GM21423 (cell line): ENCODE results near the gene COP1.

ENCODE experiments used
- ATAC-seq: cut with Tn5 transposase; IDR thresholded peaks from one replicate; pipeline ENCODE4 v1.9.1; 2021; ENCODE audit warnings: mild to moderate bottlenecking, moderate library complexity; ENCODE audit not compliant: unreplicated experiment

COP1 gene

DNA sequence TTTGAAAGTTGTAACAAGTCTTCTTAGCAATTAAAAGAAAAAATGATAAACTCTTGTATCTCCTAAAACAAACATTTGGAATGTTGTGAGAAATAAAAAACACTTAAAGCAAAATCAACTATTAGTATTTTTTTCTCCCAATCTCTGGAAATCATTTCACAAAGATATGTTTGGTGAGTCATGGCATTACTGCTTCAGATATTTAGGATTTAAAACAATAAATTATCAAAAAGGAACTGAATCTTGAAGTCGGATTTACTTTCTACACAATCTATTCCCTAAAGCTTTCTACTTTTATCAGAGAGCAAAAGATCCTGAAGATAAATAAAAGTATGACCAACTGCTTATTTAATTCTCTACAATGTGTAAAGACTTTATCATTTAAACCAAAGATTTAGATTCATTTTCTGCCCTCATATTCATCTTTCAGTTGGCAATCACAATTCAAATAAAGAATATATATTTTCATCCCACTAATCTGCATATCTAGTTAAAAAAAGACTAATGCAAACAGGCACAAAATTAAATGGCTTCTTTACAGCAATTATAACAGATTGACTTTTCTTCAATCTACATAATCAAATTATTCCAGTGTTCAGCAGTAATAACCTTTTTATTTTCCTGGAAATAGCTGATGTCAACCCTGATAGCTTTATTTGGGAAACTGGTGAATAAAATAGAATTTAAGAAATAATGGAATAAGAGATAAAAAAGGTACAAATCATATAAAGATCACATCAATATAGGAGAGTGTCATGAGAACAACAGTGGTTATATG is 230.0 kb downstream of the COP1 start:
- no peak for ATAC-seq

GRCh38 chr1:175969231-175969630 is 237.9 kb downstream of the COP1 start:
- ATAC-seq: no peak

- no peak for ATAC-seq
Observed at GRCh38 chr1:175968486-175969172, 238.5 kb downstream of the COP1 start.

GRCh38 chr1:175963740-175964139 is 243.3 kb downstream of the COP1 start:
- no peak for ATAC-seq

DNA sequence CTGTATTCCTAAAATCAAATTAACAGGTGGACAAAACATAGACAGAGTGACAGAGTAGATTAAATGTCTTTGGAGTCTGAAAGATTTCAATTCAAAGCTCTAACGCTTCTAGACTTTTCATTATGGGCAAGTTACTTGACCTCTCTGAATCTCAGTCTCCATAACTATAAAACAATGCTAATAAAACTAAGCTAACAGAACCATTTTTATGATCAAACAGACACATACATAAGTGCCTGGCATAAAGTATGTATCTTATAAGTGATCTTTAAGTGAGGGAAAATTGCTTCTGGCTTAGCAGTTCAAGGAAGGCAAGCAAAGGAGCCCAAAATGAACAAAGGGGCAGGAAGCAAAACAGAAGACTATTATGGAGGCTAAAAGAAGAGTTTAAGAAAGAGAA is 246.9 kb downstream of the COP1 start:
- no peak for ATAC-seq

DNA sequence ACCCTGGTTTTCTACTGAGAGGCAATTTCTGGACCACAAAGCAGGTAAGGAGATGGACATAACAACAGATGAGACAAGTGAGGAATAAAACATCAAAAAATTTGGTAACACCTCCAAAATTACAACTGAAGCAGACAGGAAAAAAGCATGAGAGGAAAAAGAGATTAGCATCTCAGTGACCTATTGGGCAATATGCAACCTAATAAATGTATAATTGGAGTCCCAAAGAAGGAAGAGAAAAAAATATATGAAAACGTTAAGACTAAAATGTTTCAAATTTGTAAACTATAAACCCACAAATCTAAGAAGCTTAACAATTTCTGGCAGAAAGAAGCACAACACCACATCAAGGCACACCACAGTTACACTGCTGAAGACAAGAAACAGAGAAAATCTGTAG is 255.5 kb downstream of the COP1 start:
- no peak for ATAC-seq

DNA sequence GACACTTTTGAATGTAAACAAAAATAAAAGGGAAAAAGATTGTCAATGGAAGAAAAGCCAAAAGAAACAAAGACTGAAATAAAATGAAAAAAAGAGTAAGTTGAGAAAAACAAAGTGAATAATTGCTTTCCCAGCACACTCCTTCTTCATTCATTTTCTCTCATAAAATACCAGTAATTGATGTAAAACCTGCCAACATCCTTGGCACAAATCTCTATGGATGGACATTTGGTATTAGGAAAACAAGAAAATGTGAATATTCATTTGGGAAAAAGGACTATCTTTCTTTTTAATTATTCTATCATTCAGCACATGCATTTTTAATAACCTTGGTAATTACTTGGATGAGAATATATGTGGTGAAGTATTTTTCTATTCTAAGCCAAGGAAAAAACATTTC is 259.3 kb downstream of the COP1 start:
- no peak for ATAC-seq

- no peak for ATAC-seq
Observed at GRCh38 chr1:175944591-175944990, 262.5 kb downstream of the COP1 start.

DNA sequence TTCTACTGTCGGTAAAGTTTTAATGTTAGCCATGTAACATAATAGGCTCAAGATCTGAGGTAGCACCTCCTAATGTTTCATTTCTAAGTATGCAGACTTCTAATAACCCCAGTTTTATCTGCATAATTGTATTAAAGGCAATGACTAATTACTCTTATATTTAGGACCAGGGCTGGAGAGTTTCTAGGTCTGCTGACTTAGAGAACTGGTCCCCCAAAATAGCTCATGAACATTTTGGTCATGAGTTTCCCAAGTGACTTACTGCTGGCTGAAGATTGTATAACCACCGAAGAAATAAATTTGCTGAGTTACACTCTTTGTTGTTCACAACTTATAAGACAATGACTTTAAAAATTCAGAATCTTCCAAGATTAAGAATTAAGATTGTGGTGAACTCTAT is 265.9 kb downstream of the COP1 start:
- ATAC-seq: no peak

- ATAC-seq: no peak
Observed at GRCh38 chr1:175936736-175937135, 270.4 kb downstream of the COP1 start.

DNA sequence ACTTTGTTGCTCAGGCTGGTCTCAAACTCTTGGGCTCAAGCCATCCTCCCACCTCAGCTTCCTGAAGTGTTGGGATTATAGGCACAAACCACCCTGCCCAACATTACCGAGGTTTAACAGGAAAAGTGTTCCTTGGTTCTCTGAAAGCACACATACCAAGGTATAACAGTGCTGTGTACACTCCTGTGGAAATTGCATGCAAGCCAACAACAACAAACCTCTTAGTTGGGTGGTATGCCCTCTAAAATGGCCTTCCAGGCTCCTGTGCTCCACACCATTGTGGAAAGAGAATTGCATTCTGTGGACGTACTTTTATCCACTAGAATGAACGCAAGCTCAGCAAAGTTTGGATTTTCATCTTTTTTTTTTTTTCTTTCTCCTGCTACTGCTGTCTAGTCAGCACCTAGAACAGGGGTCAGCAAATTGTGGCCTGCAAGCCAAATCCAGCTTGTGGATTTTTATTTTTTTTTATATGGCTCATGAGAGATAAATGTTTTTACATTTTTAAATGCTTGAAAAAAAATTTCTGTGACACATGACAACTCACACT is 271.4 kb downstream of the COP1 start:
- no peak for ATAC-seq

GRCh38 chr1:175935166-175935565 is 271.9 kb downstream of the COP1 start:
- no peak for ATAC-seq

- no peak for ATAC-seq
Observed at GRCh38 chr1:175933801-175934200, 273.3 kb downstream of the COP1 start.

- no peak for ATAC-seq
Observed at GRCh38 chr1:175927944-175928343, 279.1 kb downstream of the COP1 start.

GRCh38 chr1:175922254-175922881 is 284.7 kb downstream of the COP1 start:
- ATAC-seq: no peak

DNA sequence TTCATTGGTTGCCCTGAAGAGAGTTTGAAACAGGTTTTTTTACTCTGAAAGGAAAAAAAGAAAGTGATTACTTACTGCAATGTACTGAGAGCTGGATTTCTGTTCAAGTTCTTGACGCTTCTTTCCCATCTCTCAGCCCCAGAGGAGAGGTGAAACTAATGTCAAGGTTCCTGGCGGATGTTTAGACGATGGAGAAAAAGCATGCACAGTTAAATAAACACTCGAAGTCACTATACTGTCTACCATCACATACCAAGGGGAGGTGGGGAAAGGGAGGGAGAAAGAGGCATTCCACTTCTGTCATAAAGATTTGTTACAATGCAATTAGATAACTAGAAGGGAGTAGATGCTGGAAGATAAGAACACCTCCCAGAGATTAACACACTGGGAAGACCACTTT is 286.7 kb downstream of the COP1 start:
- ATAC-seq: no peak

- no peak for ATAC-seq
Observed at GRCh38 chr1:175919001-175919400, 288.1 kb downstream of the COP1 start.

- ATAC-seq: no peak
Observed at GRCh38 chr1:175918364-175918801, 288.7 kb downstream of the COP1 start.

GRCh38 chr1:175914115-175914514 is 293.0 kb downstream of the COP1 start:
- ATAC-seq: no peak

GRCh38 chr1:175911138-175911537 is 295.9 kb downstream of the COP1 start:
- ATAC-seq: no peak

DNA sequence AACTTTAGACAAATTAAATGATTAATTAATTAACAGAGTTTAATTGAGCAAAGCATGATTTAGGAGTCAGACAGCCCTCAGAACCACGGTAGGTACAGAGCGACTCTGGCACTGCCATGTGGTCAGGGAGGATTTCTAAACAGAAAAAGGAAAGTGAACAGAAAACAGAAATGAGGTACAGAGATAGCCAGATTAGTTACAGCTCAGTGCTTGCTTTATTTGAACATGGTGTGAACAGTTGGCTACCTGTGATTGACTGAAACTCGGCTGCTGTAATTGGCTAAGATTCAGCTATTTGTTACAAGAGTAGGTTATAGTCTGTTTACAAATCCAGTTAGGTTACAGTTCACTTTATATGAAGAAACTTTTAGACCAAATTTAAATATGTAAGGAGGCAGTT is 300.7 kb downstream of the COP1 start:
- no peak for ATAC-seq

GRCh38 chr1:175904808-175905207 is 302.3 kb downstream of the COP1 start:
- ATAC-seq: no peak
